ENCODE results near the gene SCO2.
"Not testable (repeated sequence)": the region's sequence is repeated elsewhere in the genome, so short reads cannot be mapped to it uniquely, and the experiment has no call there.

Gene SCO2

DNA sequence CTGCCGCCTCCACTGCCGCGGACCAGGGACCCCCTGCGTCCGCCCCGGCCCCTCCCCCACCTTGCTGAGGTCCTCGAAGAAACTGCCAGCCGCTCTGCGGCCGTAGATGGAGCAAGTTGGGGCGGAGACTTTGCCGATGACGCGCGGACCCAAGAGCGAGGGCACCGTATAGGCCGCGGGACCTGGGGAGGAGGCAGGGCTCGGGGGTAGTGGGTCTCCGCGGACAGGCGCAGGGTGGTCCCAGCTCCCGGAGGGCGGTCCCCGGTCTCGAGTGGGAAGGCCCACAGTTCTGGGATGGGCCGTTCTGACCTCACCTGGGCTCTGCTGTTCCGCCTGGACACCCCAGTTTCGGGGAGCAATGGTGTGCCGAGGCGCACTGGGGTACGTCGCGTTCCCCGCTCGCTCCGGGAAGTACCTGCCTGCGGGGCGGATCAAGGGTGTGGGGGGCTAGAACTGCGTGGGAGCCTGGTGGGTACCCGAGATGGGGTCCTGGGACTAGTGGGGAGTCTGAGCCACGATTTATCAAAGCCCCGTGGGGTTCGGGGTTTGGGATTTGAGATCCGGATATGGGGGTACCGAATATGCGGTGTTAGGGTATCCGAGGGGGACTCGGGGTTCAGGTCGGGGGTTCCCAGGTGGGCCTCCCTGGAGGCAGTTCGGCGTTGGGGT, 5.6 kb upstream of the SCO2 start:
- no peak for DNase-seq

- DNase-seq = no peak
Observed at GRCh38 chr22:50530580-50530876, 5.1 kb upstream of the SCO2 start.

DNA sequence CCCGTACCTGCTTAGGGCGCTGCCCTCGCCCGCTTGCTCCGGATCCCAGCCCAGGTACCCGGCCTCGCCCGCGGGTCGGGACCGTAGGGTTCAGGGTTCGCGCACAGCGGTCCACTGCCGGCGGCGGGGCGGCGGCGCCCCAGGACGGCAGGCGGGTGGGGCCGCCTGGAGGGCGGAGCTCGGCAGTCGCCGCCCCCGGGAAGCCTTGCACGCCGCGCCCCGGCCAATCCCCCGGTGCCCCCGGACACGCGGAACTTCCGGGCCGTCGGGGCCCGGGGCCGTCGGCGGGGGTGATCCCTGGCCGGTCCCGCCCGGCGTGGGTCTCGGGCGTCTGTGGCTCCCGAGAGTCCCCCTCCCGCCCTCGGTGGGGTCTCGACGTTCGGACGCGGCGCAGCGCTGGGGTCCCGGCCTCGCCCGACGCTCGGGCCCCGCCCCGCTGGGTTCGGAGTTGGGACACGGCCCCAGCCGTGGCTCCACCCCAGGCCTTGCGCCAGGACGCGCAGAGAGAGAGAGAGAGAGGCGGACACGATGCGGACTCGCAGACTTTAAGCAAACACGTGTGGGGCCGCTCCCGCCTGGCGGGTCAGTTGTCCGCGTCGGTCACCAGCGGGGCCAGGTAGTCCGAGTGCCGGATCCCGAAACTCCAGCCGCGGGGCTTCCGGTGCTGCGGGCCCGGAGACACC, 4.6 kb upstream of the SCO2 start, which contains the start of gene TYMP:
Gene TYMP, minus strand, starts transcription at position 116 of the 683 bp plus-strand sequence. CDS start 303 bp downstream, outside the sequence.
- no peak for DNase-seq

- no peak for DNase-seq
Observed at GRCh38 chr22:50529416-50529896, 4.1 kb upstream of the SCO2 start.

DNA sequence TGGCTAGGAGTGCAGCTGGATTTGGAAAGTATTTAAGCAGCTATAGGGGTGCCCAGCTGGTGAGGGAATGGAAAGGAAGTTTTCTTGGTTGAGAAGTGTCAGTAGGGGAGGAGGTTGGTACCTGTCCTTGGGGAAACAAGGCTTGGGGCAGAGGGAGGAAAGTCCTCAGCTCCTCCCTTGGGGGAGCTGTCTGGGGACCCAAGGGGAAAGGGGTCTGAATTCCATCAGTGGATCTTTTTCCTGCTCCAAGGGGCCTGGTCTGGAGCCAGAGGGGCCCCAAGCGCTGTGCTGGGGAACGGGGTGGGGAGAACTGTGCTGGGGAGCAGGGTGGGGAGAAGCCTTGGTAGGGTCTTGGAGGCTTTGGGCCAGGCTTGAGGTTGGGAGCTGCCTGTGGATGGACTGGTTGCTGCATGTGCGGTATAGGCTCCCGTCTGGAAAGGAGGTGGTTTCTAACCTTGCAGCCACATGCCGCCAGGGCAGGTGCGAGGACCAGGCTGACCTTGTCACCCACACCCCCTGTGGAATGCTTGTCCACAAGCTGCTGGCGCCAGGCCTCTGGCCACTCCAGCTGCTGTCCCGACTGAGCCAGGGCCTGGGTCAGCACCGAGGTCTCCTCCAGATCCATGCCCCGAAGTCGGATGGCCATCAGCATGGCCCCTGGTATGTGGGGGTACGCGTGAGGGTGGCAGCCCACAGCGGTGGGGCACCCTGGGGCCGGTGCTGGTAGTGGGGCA, 3.5 kb upstream of the SCO2 start:
- DNase-seq = no peak

GRCh38 chr22:50527921-50528681, 2.7 kb upstream of the SCO2 start:
- DNase-seq = no peak

- no peak for DNase-seq
Observed at GRCh38 chr22:50526834-50527801, 1.7 kb upstream of the SCO2 start.

DNA sequence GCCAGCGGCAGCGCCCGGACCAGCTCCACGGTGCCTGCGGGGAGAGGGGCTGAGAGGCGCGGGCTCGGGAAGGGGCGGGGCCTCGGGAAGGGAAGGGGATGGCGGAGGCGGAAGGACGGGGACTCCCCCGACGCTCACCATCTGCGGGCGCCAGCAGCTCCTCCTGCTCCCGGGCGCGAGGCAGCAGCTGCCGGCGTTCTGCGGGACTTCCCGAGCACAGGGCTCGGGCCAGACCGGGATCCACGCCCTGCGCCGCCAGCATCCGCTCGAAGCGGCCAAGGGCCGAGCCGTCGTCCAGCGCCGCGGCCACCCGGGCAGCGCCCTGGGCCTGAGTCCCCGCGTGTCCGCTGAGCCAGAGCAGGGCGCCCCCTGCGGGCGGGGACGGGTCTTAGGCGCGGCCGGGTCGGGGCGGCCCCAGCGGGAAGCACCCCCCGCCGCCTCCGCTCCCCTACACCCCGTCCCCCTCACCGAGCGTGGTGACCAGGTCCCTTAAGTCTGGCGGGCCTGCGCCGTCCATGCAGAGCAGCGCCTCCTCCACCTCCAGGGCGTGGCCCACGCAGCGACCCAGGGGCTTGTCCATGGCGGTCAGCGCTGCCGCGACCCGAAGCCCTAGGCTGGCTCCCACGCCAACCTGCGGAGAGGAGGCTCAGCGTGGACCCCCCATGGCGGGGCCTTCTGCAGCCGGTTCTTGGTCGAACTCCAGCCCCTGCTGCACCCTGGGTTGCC, 873 bp upstream of the SCO2 start:
- DNase-seq = peak; percentile 45

GRCh38 chr22:50525858-50526107, 385 bp upstream of the SCO2 start:
- DNase-seq = no peak

DNA sequence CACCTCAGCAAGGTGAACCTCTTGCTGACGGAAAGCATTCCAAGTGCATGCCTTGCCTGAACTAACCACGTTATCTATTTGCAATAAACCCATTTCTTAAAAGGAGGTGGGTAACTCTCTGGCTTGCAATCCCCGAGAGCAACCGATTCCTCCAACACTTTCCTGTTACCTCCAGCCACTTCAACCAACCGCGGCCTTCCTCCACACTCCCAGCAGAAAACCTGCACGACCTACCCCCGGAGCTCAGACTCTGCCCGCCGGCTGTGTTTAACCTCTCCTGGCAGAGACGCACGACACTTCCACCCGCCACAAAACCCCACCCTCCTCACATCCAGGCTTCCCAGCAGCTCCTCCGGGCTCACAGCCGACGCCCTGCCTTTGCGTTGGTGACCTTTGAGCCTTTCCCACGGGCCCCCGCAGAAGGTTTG, 708 bp downstream of the SCO2 start:
- DNase-seq = no peak

GRCh38 chr22:50523806-50524675, 1.4 kb downstream of the SCO2 start:
- no peak for DNase-seq

DNA sequence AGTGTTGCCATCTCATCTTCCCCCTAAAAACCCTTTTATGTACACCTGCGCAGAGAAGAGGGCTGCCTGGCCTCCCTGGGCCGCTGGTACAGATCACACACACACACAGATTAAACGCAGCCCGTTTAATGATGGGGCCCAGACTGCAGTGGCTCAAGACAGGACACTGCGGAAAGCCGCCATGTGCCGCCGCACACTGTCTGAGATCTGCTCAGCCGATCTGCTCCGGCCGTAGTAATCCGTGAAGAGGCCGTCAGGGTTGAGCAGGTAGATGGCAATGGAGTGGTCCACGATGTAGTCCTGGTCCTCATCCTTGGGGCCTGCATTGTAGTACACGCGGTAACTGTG, 2.0 kb downstream of the SCO2 start:
- no peak for DNase-seq

DNA sequence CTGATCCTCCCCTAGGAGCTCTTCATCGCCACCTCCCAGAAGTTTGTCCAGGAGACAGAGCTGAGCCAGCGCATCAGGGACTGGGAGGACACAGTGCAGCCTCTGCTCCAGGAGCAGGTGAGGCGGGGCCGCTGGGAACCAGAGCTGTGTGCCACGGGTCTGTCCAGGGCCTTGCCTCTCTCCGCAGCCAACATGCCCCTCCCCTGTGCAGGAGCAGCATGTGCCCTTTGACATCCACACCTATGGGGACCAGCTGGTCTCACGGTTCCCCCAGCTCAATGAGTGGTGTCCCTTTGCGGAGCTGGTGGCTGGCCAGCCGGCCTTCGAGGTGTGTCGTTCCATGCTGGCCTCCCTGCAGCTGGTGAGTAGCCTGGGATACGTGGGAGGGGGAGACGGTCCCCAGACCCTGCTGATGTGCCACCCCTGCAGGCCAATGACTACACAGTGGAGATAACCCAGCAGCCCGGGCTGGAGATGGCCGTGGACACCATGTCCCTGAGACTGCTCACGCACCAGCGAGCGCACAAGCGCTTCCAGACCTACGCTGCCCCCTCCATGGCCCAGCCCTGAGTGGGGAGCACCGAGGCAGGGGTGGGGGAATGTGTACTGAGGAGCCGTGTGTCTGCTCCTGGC, 2.5 kb downstream of the SCO2 start:
- DNase-seq = no peak

GRCh38 chr22:50522208-50522805, 3.1 kb downstream of the SCO2 start:
- no peak for DNase-seq

DNA sequence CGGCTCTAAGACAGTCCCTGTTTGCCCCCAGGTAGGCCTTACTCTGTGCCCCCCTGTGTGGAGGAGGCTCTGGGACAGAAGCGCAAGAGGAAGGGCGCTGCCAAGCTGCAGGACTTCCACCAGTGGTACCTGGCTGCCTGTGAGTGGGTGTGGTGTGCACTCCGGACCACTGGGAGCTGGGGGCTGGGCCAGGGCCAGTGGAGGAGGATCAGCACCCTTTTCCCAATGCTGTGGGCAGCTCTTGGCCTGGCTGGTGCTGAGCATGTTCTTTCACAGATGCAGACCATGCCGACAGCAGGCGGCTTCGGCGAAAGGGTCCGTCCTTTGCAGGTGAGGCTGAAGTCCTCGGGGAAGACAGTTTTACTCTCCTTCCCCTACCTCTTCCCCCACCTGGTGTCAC, 3.7 kb downstream of the SCO2 start:
- DNase-seq = no peak

GRCh38 chr22:50520826-50521453, 4.5 kb downstream of the SCO2 start:
- DNase-seq = no peak

DNA sequence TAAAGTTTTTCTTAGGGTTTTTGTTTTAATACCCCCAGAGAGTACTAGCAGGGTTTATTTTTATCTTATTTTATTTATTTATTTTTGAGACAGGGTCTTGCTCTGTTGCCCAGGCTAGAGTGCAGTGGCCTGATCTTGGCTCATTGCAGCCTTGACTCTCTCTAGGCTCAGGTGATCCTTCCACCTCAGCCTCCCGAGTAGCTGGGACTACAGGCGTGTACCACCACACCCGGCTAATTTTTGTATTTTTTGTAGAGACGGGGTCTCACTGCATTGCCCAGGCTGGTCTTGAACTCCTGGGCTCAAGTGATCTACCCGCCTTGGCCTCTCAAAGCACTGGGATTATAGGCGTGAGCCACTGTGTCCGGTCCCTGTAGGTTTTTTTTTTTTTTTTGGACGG, 5.2 kb downstream of the SCO2 start:
- DNase-seq = not testable (repeated sequence)

- DNase-seq = no peak
Observed at GRCh38 chr22:50519151-50519550, 6.2 kb downstream of the SCO2 start.

DNA sequence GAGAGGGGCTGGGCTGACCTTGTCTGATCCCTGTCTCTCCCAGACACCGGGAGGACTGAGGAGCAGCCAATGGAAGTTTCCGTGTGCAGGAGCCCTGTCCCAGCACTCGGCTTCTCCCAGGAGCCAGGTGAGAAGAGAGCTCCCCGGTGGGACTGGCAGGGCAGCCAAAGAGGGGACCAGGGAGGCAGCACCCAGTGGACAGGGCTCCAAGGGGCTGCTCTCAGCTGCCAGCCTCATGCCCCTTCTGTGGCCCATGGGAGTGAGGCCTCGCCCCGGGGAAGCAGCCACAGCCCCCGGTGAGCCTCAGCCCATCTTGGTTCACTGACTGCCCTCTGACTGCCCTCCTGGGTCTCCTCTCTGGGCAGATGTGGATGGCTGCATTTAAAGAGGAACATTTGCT, 6.8 kb downstream of the SCO2 start:
- DNase-seq = no peak
